H1 (cell line): ENCODE measurements around the gene ANK2. TPM values are rescaled to one million over a fixed set of nuclear protein-coding genes. Genes with fewer than 3 reads are reported as not detected.

Experiments
- CTCF ChIA-PET: fragments of 300-600 bp; sonication (Branson Sonifier 250); formaldehyde crosslinking; loops from one replicate; lab custom pipeline; 2021; ENCODE audit not compliant: partially characterized antibody; lab: Charles Lee
- POLR2A ChIA-PET: fragments of 300-600 bp; sonication (Branson Sonifier 250); formaldehyde crosslinking; loops from one replicate; lab custom pipeline; 2021; ENCODE audit warnings: inconsistent platforms; ENCODE audit not compliant: partially characterized antibody; lab: Charles Lee
- DNase-seq, 2 experiments: peaks; one replicate each; pipeline versions ENCODE4 v3.0.0 to v3.0.0-alpha.2; 2010 to 2022; ENCODE audit warnings: low spot score in 2 of 2, low read depth in 1 of 2, mixed read lengths in 1 of 2
- FAIRE-seq: peaks from 2 replicates; lab custom pipeline; 2011; peaks lifted over from hg19 to GRCh38; lab: Jason Lieb, UNC
- H2AFZ ChIP-seq: 2 replicates; pipeline ENCODE4 v1.8.1; 2012; ENCODE audit warnings: low read length, inconsistent platforms
- H2AK5ac ChIP-seq: 2 replicates; pipeline ENCODE4 v1.6.1; 2013; ENCODE audit warnings: low read depth, low read length
- H2BK120ac ChIP-seq: replicated peaks from 2 replicates; pipeline ENCODE3; 2013; ENCODE audit warnings: low read depth, low read length, inconsistent platforms
- H2BK12ac ChIP-seq: 2 replicates; pipeline ENCODE4 v1.6.1; 2013; ENCODE audit warnings: low read depth, low read length
- H2BK15ac ChIP-seq: 2 replicates; pipeline ENCODE4 v1.6.1; 2013; ENCODE audit warnings: low read length
- H2BK20ac ChIP-seq: 2 replicates; pipeline ENCODE4 v1.6.1; 2013; ENCODE audit warnings: low read length
- H2BK5ac ChIP-seq: 2 replicates; pipeline ENCODE4 v1.6.1; 2013; ENCODE audit warnings: low read depth, low read length
- H3K14ac ChIP-seq: 2 replicates; pipeline ENCODE4 v1.6.1; 2013; ENCODE audit warnings: inconsistent platforms; ENCODE audit not compliant: insufficient read length
- H3K18ac ChIP-seq: 2 replicates; pipeline ENCODE4 v1.6.1; 2013; ENCODE audit warnings: low read length; ENCODE audit errors: extremely low read depth
- H3K23ac ChIP-seq: 2 replicates; pipeline ENCODE4 v1.6.1; 2013; ENCODE audit warnings: inconsistent platforms; ENCODE audit not compliant: insufficient read length
- H3K23me2 ChIP-seq: 2 replicates; pipeline ENCODE4 v1.6.1; 2013; ENCODE audit warnings: low read depth, low read length
- H3K27ac ChIP-seq: 2 replicates; pipeline ENCODE4 v1.6.1; 2011; ENCODE audit warnings: low read depth, low read length, inconsistent platforms
- H3K27me3 ChIP-seq, 4 experiments: replicated peaks in 1 of 4; 1 replicate in 1 of 4; 2 replicates in 3 of 4; pipeline versions ENCODE4 v1.6.1 to v1.8.1; 2011 to 2013; ENCODE audit warnings: low read length in 3 of 4, mild to moderate bottlenecking in 3 of 4, inconsistent platforms in 2 of 4, mixed read lengths in 2 of 4, moderate library complexity in 1 of 4; ENCODE audit not compliant: control insufficient read depth in 3 of 4, insufficient read depth in 3 of 4; ENCODE audit errors: extremely low read depth in 1 of 4
- H3K36me3 ChIP-seq, 4 experiments: 2 replicates each; pipeline versions ENCODE4 v1.6.1 to v1.8.1; 2011 to 2013; ENCODE audit warnings: mild to moderate bottlenecking in 4 of 4, low read length in 3 of 4, moderate library complexity in 2 of 4, control low read depth in 1 of 4, inconsistent platforms in 1 of 4; ENCODE audit not compliant: insufficient read depth in 4 of 4, control insufficient read depth in 2 of 4
- H3K4ac ChIP-seq: replicated peaks from 2 replicates; pipeline ENCODE3; 2013; ENCODE audit warnings: low read length, low read depth, mixed read lengths, inconsistent platforms; ENCODE audit not compliant: insufficient read length
- H3K4me1 ChIP-seq, 4 experiments: replicated peaks in 1 of 4; 1 replicate in 1 of 4; 2 replicates in 3 of 4; pipeline versions ENCODE4 v1.6.1 to v1.8.1; 2011 to 2013; ENCODE audit warnings: low read length in 3 of 4, inconsistent platforms in 2 of 4, mixed read lengths in 1 of 4; ENCODE audit not compliant: insufficient read depth in 4 of 4, control insufficient read depth in 3 of 4
- H3K4me2 ChIP-seq, 2 experiments: 2 replicates each; pipeline versions ENCODE4 v1.6.1 to v1.8.1; 2011 to 2013; ENCODE audit warnings: low read depth in 2 of 2, low read length in 2 of 2, control low read depth in 1 of 2, inconsistent platforms in 1 of 2, mild to moderate bottlenecking in 1 of 2; ENCODE audit not compliant: insufficient read depth in 1 of 2
- H3K4me3 ChIP-seq, 4 experiments: fragments of 200-600, 300-600 bp in 1 of 4; sonication (generic), shearing (Covaris generic), sonication (Bioruptor Twin) in 1 of 4; 2 replicates each; pipeline versions ENCODE4 v1.5.1 to v1.8.1; 2011 to 2016; ENCODE audit warnings: low read length in 4 of 4, low read depth in 3 of 4, control low read depth in 2 of 4, inconsistent platforms in 2 of 4, mild to moderate bottlenecking in 2 of 4, mixed read lengths in 1 of 4, moderate library complexity in 1 of 4; ENCODE audit not compliant: insufficient read depth in 2 of 4; ENCODE audit errors: extremely low read depth in 1 of 4
- H3K56ac ChIP-seq: replicated peaks from 2 replicates; pipeline ENCODE3; 2013; ENCODE audit warnings: low read depth, mild to moderate bottlenecking, mixed read lengths, low read length, inconsistent platforms; ENCODE audit not compliant: insufficient read length
- H3K79me1 ChIP-seq: 2 replicates; pipeline ENCODE4 v1.6.1; 2013; ENCODE audit warnings: low read depth, low read length, control low read depth
- H3K79me2 ChIP-seq, 2 experiments: 2 replicates each; pipeline versions ENCODE4 v1.6.1 to v1.8.1; 2012 to 2013; ENCODE audit warnings: low read length in 2 of 2, mild to moderate bottlenecking in 2 of 2, inconsistent platforms in 1 of 2; ENCODE audit not compliant: insufficient read depth in 2 of 2, control insufficient read depth in 1 of 2
- H3K9ac ChIP-seq, 4 experiments: replicated peaks in 1 of 4; 1 replicate in 1 of 4; 2 replicates in 3 of 4; pipeline versions ENCODE4 v1.6.1 to v1.8.1; 2011 to 2013; ENCODE audit warnings: low read depth in 3 of 4, low read length in 3 of 4, control low read depth in 2 of 4, mild to moderate bottlenecking in 2 of 4, moderate library complexity in 2 of 4, inconsistent platforms in 1 of 4; ENCODE audit errors: extremely low read depth in 1 of 4
- H3K9me3 ChIP-seq, 2 experiments: 2 replicates each; pipeline versions ENCODE4 v1.6.1 to v1.8.1; 2012 to 2013; ENCODE audit warnings: mild to moderate bottlenecking in 2 of 2, moderate library complexity in 2 of 2, control low read depth in 1 of 2, inconsistent platforms in 1 of 2, low read depth in 1 of 2, low read length in 1 of 2, mixed read lengths in 1 of 2; ENCODE audit not compliant: insufficient read depth in 2 of 2
- H4K20me1 ChIP-seq, 2 experiments: replicated peaks in 1 of 2; 2 replicates each; pipeline versions ENCODE3 to v1.8.1; 2011 to 2013; ENCODE audit warnings: inconsistent platforms in 2 of 2, low read length in 2 of 2, mild to moderate bottlenecking in 1 of 2; ENCODE audit not compliant: insufficient read depth in 2 of 2, control insufficient read depth in 1 of 2
- H4K5ac ChIP-seq: 2 replicates; pipeline ENCODE4 v1.6.1; 2013; ENCODE audit warnings: low read length, low read depth, mixed read lengths, inconsistent platforms; ENCODE audit not compliant: insufficient read length
- H4K8ac ChIP-seq: 2 replicates; pipeline ENCODE4 v1.8.0; 2013; ENCODE audit warnings: mild to moderate bottlenecking, moderate library complexity, low read length, inconsistent platforms; ENCODE audit not compliant: insufficient read depth; ENCODE audit errors: extremely low read depth
- H4K91ac ChIP-seq: replicated peaks from 2 replicates; pipeline ENCODE3; 2013; ENCODE audit warnings: low read length, mixed read lengths, inconsistent platforms; ENCODE audit not compliant: insufficient read length
- BACH1 ChIP-seq: IDR thresholded peaks from 2 replicates; pipeline ENCODE4 v1.6.1; 2012; ENCODE audit warnings: low read length, improper control_type of control experiment
- CREB1 ChIP-seq: IDR thresholded peaks from 2 replicates; pipeline ENCODE4 v1.6.1; 2012; ENCODE audit warnings: inconsistent platforms
- JUN ChIP-seq: IDR thresholded peaks from 2 replicates; pipeline ENCODE4 v1.6.1; 2011; ENCODE audit warnings: low read depth, mild to moderate bottlenecking, improper control_type of control experiment, low read length
- NRF1 ChIP-seq: IDR thresholded peaks from 2 replicates; pipeline ENCODE4 v1.6.1; 2011; ENCODE audit warnings: mild to moderate bottlenecking, low read depth, low read length, improper control_type of control experiment
- SIN3A ChIP-seq, 2 experiments: IDR thresholded peaks in 1 of 2; conservative IDR thresholded peaks in 1 of 2; 2 replicates each; pipeline ENCODE4 v1.6.1; 2011 to 2012; ENCODE audit warnings: low read length in 2 of 2, improper control_type of control experiment in 1 of 2, low read depth in 1 of 2, mild to moderate bottlenecking in 1 of 2
- SP1 ChIP-seq: IDR thresholded peaks from 2 replicates; pipeline ENCODE4 v1.6.1; 2011; ENCODE audit warnings: low read depth, low read length
- SP2 ChIP-seq: IDR thresholded peaks from 2 replicates; pipeline ENCODE4 v1.6.1; 2012; ENCODE audit warnings: mild to moderate bottlenecking, low read length, inconsistent platforms
- SUZ12 ChIP-seq: fragments of 200-600 bp; sonication (generic); IDR thresholded peaks from 2 replicates; pipeline ENCODE4 v1.6.1; 2012; ENCODE audit warnings: mild to moderate bottlenecking, inconsistent platforms, low read length, moderate library complexity, mixed read lengths
- USF2 ChIP-seq: IDR thresholded peaks from 2 replicates; pipeline ENCODE4 v1.6.1; 2011; ENCODE audit warnings: low read length, improper control_type of control experiment
- YY1 ChIP-seq: IDR thresholded peaks from 2 replicates; pipeline ENCODE4 v1.6.1; 2011; ENCODE audit warnings: low read depth, mild to moderate bottlenecking, low read length
- WGBS, 2 experiments: shearing (Covaris generic) in 1 of 2; methylation state at CpG; one replicate each; pipeline versions ENCODE4 v1.1.6 to v1.1.7; 2013 to 2015; ENCODE audit warnings: low lambda C conversion rate in 2 of 2, mixed read lengths in 2 of 2, inconsistent platforms in 1 of 2, low coverage in 1 of 2, missing lambda C conversion rate in 1 of 2; ENCODE audit not compliant: insufficient replicate concordance in 2 of 2, insufficient coverage in 1 of 2, insufficient read length in 1 of 2; ENCODE audit errors: extremely low coverage in 1 of 2, missing lambda C conversion rate in 1 of 2; 5-methylcytosine and 5-hydroxymethylcytosine counted together
- polyA plus RNA-seq, 7 experiments: library from polyadenylated mRNA; depleted of rRNA in 3 of 7; stranded (reverse) in 5 of 7; unstranded in 2 of 7; fragments of >200 nt in 5 of 7; fragments of 200-250 nt in 2 of 7; gene quantifications; 1 replicate in 5 of 7; 2 replicates in 1 of 7; 4 replicates in 1 of 7; pipeline versions ENCODE4 v1.2.1 to v1.2.3, GENCODE V29; 2011 to 2013; ENCODE audit warnings: missing spikeins in 2 of 7, mixed read lengths in 2 of 7
- total RNA-seq: library from RNA; stranded (reverse); fragmentation: NEBNext Ultra II Directional; extraction: Animal tissue kit (Norgen Biotek cat#: 25700); gene quantifications from 2 replicates; pipeline ENCODE4 v1.2.1, GENCODE V29; 2021

ANK2 gene
- total and polyA plus RNA-seq, 2 of the 8 experiments (the other 6 are each of a cell fraction or from before 2014, with no cell fraction given) = 14.2 to 35.1 TPM

DNA sequence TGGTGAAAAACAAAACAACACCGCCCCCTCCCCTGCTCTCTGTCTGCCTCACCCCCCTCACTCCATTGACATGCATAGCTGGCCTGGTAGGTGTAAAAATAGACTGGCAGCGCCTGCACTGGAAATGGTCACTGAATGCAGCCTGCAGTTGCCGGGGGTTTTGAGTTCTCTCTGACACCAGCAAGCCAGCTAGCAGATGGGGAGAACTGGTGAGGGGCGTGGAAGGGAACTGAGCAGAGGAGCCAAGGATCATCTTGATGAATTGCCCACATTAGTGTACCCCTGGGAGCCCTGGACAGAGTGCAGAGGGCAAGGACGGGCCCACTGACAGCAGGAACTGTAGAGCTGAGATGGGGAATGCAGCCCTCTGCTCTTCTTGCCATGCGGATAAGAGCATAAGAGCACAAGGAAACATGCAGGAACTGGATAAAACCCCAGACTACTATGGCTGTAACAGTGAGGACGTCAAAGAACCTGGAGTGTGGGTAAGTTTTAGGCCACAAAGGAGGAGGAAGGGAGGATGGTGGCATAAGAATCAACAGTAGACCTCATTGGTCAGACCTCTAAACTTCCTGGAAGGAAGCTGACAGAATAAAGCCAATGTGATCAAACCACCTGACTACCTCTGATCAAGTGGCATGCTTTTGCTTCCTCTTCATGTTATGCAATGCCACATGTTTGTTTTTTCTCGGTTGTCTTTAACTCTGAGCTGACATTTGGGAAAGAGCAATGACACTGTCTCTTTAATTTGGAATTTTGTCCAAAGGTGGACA is 96.3 kb downstream of the ANK2 start:
- Histone ChIP-seq H3K56ac (no peak overlapping the region), H2BK15ac (0 out of 2 replicates have a peak overlapping the region, but pooled peaks have one; percentile 46), H2AK5ac (no peak overlapping the region), H3K4ac (no peak overlapping the region), H3K9ac (no peak overlapping the region), H3K79me1 (no peaks in the 10 kb centered on the region; the same call in 1 of the 2 replicates), H4K5ac (peak overlapping the region; percentile 30), H4K91ac (peak overlapping the region; percentile 57), H3K36me3 (no peaks in the 10 kb centered on the region), H2BK12ac (peak overlapping the region; percentile 20; the same call in 1 of the 2 replicates), H2BK5ac (peak overlapping the region; percentile 37; the same call in 1 of the 2 replicates), H3K79me2 (peaks cover 0 to 8% of the 10 kb centered on the region in 2 experiments; a peak in 1 of 4 replicates), H3K27ac (peak overlapping the region; percentile 60), H3K14ac (no peak overlapping the region), H3K23ac (no peak overlapping the region), H3K9me3 (no peaks in the 10 kb centered on the region), H3K4me2 (peak overlapping the region; percentile 48 to 75), H4K8ac (peak overlapping the region; percentile 17; the same call in 1 of the 2 replicates), H3K23me2 (no peaks in the 10 kb centered on the region), H3K4me3 (peak overlapping the region in 3 of 4 experiments; percentile 26 to 45 (median 35); a peak in 5 of 8 replicates), H4K20me1 (no peaks in the 10 kb centered on the region), H3K27me3 (no peaks in the 10 kb centered on the region), H3K18ac (peak overlapping the region; percentile 79; the same call in 1 of the 2 replicates), H2BK120ac (peak overlapping the region; percentile 44), H2AFZ (peak overlapping the region; percentile 43; the same call in 1 of the 2 replicates), H2BK20ac (peak overlapping the region; percentile 88; the same call in 1 of the 2 replicates), H3K4me1 (peaks cover 10 to 30% (median 20%) of the 10 kb centered on the region in 4 experiments)
- DNase-seq (peak; percentile 46 to 66), FAIRE-seq (peak; percentile 76)
- CTCF ChIA-PET = interaction anchor here (0.8 to 1.5 kb wide), 4 partner anchors 12 to 169 kb away, joined by 3 read pairs; no protein-coding TSS in a partner anchor
- POLR2A ChIA-PET = interaction anchor here (0.6 to 1.2 kb wide), 4 partner anchors 9 to 386 kb away, joined by 3 to 4 read pairs (median 3); no protein-coding TSS in a partner anchor
- 26% methylated on average over 8 of the region's 8 CpGs; no CpG with 5 or more reads in 1 of the 2 experiments for WGBS, 2 experiments
- no peak for TF ChIP-seq JUN
- TF ChIP-seq SIN3A (conservative IDR thresholded peaks at IDR 0.05 in 1 of 2, IDR thresholded peaks at IDR 0.05 in 1 of 2; ENCODE audit: low read depth in 1 of 2, low read length in 2 of 2) = peak in 1 of 2 experiments; percentile 53; a peak in 1 of 4 replicates
- peak; percentile 51 for TF ChIP-seq SP1
- TF ChIP-seq BACH1 = no peak
- TF ChIP-seq USF2 = peak; percentile 44; the same call in 1 of the 2 replicates
- TF ChIP-seq NRF1 = no peak
- TF ChIP-seq YY1 = peak; percentile 35; the same call in 1 of the 2 replicates
- TF ChIP-seq CREB1 = no peak
- TF ChIP-seq SP2 = no peak
- TF ChIP-seq SUZ12 = no peak
